ENCODE measurements around the gene PHEX. TPM values are rescaled to one million over a fixed set of nuclear protein-coding genes. Genes with fewer than 3 reads are reported as not detected.

Gene PHEX
- total RNA-seq, 1 donor from 2014 or later: 14.3 TPM

- Mint-ChIP-seq H3K27me3 (ENCODE audit: insufficient read depth) (no peaks in the 10 kb centered on the region), H3K9me3 (no peaks in the 10 kb centered on the region), H3K36me3 (ENCODE audit: low read depth) (peaks cover 14% of the 10 kb centered on the region), H3K4me3 (no peak overlapping the region), H3K4me1 (ENCODE audit: low read depth) (no peaks in the 10 kb centered on the region), H3K27ac (no peak overlapping the region)
- intact Hi-C loops (cut with micrococcal nuclease): no loop called here
- DNase-seq (ENCODE audit: low spot score): no peak
These were observed 15.3 kb downstream of the PHEX start for GRCh38 chrX:22047468-22047867.

- intact Hi-C loops (cut with micrococcal nuclease): no loop called here
- H3K36me3 Mint-ChIP-seq (ENCODE audit: low read depth): peaks cover 9% of the 10 kb centered on the region
- no peaks in the 10 kb centered on the region for H3K27me3 Mint-ChIP-seq (ENCODE audit: insufficient read depth)
These were observed 21.4 kb downstream of the PHEX start for GRCh38 chrX:22053481-22053880.

GRCh38 chrX:22056235-22056634 lies 24.1 kb downstream of the PHEX start:
- Mint-ChIP-seq H3K4me3 (no peak overlapping the region), H3K36me3 (ENCODE audit: low read depth) (peaks cover 9% of the 10 kb centered on the region), H3K9me3 (peaks cover 3% of the 10 kb centered on the region), H3K27ac (no peak overlapping the region), H3K4me1 (ENCODE audit: low read depth) (peaks cover 18% of the 10 kb centered on the region), H3K27me3 (ENCODE audit: insufficient read depth) (no peaks in the 10 kb centered on the region)
- intact Hi-C loops (cut with micrococcal nuclease): no loop called here
- DNase-seq (ENCODE audit: low spot score): no peak

More at GRCh38 chrX:22053481-22053880, 21.4 kb downstream of the PHEX start:
- Mint-ChIP-seq H3K27ac (no peak overlapping the region), H3K4me1 (ENCODE audit: low read depth) (no peaks in the 10 kb centered on the region), H3K9me3 (peaks cover 3% of the 10 kb centered on the region), H3K4me3 (no peak overlapping the region)
- DNase-seq (ENCODE audit: low spot score): no peak

GRCh38 chrX:22057667-22058066 lies 25.5 kb downstream of the PHEX start:
- intact Hi-C loops (cut with micrococcal nuclease): no loop called here
- Mint-ChIP-seq H3K4me1 (ENCODE audit: low read depth) (peaks cover 32% of the 10 kb centered on the region), H3K36me3 (ENCODE audit: low read depth) (peaks cover 9% of the 10 kb centered on the region), H3K9me3 (peaks cover 3% of the 10 kb centered on the region), H3K27me3 (ENCODE audit: insufficient read depth) (no peaks in the 10 kb centered on the region), H3K4me3 (no peak overlapping the region), H3K27ac (no peak overlapping the region)
- no peak for DNase-seq (ENCODE audit: low spot score)

- Mint-ChIP-seq H3K27me3 (ENCODE audit: insufficient read depth) (no peaks in the 10 kb centered on the region), H3K36me3 (ENCODE audit: low read depth) (peaks cover 8% of the 10 kb centered on the region), H3K27ac (peak overlapping the region; percentile 89), H3K4me3 (peak overlapping the region; percentile 33), H3K4me1 (ENCODE audit: low read depth) (peaks cover 41% of the 10 kb centered on the region), H3K9me3 (no peaks in the 10 kb centered on the region)
- no peak for DNase-seq (ENCODE audit: low spot score)
- intact Hi-C loops (cut with micrococcal nuclease): loop anchor here (1.0 to 10.0 kb wide), 7 partner anchors 27 to 1605 kb away; partner anchors contain the start of genes PHEX, PRDX4 and SMS
These were observed 27.6 kb downstream of the PHEX start for GRCh38 chrX:22059775-22060174.

- Mint-ChIP-seq H3K4me1 (ENCODE audit: low read depth) (peaks cover 41% of the 10 kb centered on the region), H3K4me3 (peak overlapping the region; percentile 44), H3K9me3 (no peaks in the 10 kb centered on the region), H3K27ac (peak overlapping the region; percentile 89), H3K36me3 (ENCODE audit: low read depth) (peaks cover 7% of the 10 kb centered on the region), H3K27me3 (ENCODE audit: insufficient read depth) (no peaks in the 10 kb centered on the region)
- intact Hi-C loops (cut with micrococcal nuclease): loop anchor here (1.0 to 10.0 kb wide), 7 partner anchors 28 to 1604 kb away; partner anchors contain the start of genes PHEX, PRDX4 and SMS
- no peak for DNase-seq (ENCODE audit: low spot score)
These were observed 28.5 kb downstream of the PHEX start for GRCh38 chrX:22060415-22061280.

GRCh38 chrX:22063284-22063683 lies 31.2 kb downstream of the PHEX start:
- peaks cover 47% of the 10 kb centered on the region for H3K4me1 Mint-ChIP-seq (ENCODE audit: low read depth)
- H3K4me3 Mint-ChIP-seq: no peak overlapping the region
- no peaks in the 10 kb centered on the region for H3K9me3 Mint-ChIP-seq
- intact Hi-C loops (cut with micrococcal nuclease): loop anchor here (1.0 to 10.0 kb wide), 5 partner anchors 25 to 1602 kb away; partner anchors contain the start of genes PRDX4 and SMS
- no peaks in the 10 kb centered on the region for H3K27me3 Mint-ChIP-seq (ENCODE audit: insufficient read depth)
- peak; percentile 0 for DNase-seq (ENCODE audit: low spot score)
- H3K27ac Mint-ChIP-seq: peak overlapping the region; percentile 59
- peaks cover 5% of the 10 kb centered on the region for H3K36me3 Mint-ChIP-seq (ENCODE audit: low read depth)

- Mint-ChIP-seq H3K36me3 (ENCODE audit: low read depth) (peaks cover 5% of the 10 kb centered on the region), H3K4me1 (ENCODE audit: low read depth) (peaks cover 6% of the 10 kb centered on the region), H3K27me3 (ENCODE audit: insufficient read depth) (no peaks in the 10 kb centered on the region), H3K9me3 (no peaks in the 10 kb centered on the region), H3K27ac (no peak overlapping the region), H3K4me3 (no peak overlapping the region)
- DNase-seq (ENCODE audit: low spot score): no peak
- intact Hi-C loops (cut with micrococcal nuclease): loop anchor here (10.0 kb wide), 2 partner anchors 1555 to 1595 kb away; partner anchors contain the start of gene PRDX4
These were observed 37.5 kb downstream of the PHEX start for GRCh38 chrX:22069586-22069985.

GRCh38 chrX:22073928-22074327 lies 41.8 kb downstream of the PHEX start:
- H3K4me3 Mint-ChIP-seq: no peak overlapping the region
- H3K27ac Mint-ChIP-seq: no peak overlapping the region
- no peaks in the 10 kb centered on the region for H3K9me3 Mint-ChIP-seq
- H3K4me1 Mint-ChIP-seq (ENCODE audit: low read depth): no peaks in the 10 kb centered on the region
- peaks cover 15% of the 10 kb centered on the region for H3K36me3 Mint-ChIP-seq (ENCODE audit: low read depth)
- no peak for DNase-seq (ENCODE audit: low spot score)
- H3K27me3 Mint-ChIP-seq (ENCODE audit: insufficient read depth): no peaks in the 10 kb centered on the region
- intact Hi-C loops (cut with micrococcal nuclease): no loop called here

GRCh38 chrX:22078117-22078516 lies 46.0 kb downstream of the PHEX start:
- no peak overlapping the region for H3K27ac Mint-ChIP-seq
- intact Hi-C loops (cut with micrococcal nuclease): loop anchor here (1.0 kb wide), 1 partner anchor 11 kb away; no protein-coding TSS in a partner anchor
- DNase-seq (ENCODE audit: low spot score): no peak
- H3K36me3 Mint-ChIP-seq (ENCODE audit: low read depth): peaks cover 18% of the 10 kb centered on the region
- H3K9me3 Mint-ChIP-seq: no peaks in the 10 kb centered on the region
- H3K4me3 Mint-ChIP-seq: no peak overlapping the region
- no peaks in the 10 kb centered on the region for H3K4me1 Mint-ChIP-seq (ENCODE audit: low read depth)
- H3K27me3 Mint-ChIP-seq (ENCODE audit: insufficient read depth): no peaks in the 10 kb centered on the region

GRCh38 chrX:22081475-22082092 lies 49.5 kb downstream of the PHEX start:
- peaks cover 6% of the 10 kb centered on the region for H3K9me3 Mint-ChIP-seq
- peaks cover 7% of the 10 kb centered on the region for H3K4me1 Mint-ChIP-seq (ENCODE audit: low read depth)
- intact Hi-C loops (cut with micrococcal nuclease): loop anchor here (2.0 kb wide), 1 partner anchor 111 kb away; no protein-coding TSS in a partner anchor
- H3K27me3 Mint-ChIP-seq (ENCODE audit: insufficient read depth): no peaks in the 10 kb centered on the region
- H3K36me3 Mint-ChIP-seq (ENCODE audit: low read depth): peaks cover 18% of the 10 kb centered on the region
- peak; percentile 2 for DNase-seq (ENCODE audit: low spot score)
- H3K4me3 Mint-ChIP-seq: no peak overlapping the region
- peak overlapping the region; percentile 42 for H3K27ac Mint-ChIP-seq

- Mint-ChIP-seq H3K4me3 (no peak overlapping the region), H3K27ac (peak overlapping the region; percentile 23), H3K36me3 (ENCODE audit: low read depth) (peaks cover 6% of the 10 kb centered on the region), H3K4me1 (ENCODE audit: low read depth) (peaks cover 18% of the 10 kb centered on the region), H3K27me3 (ENCODE audit: insufficient read depth) (no peaks in the 10 kb centered on the region), H3K9me3 (peaks cover 6% of the 10 kb centered on the region)
- intact Hi-C loops (cut with micrococcal nuclease): no loop called here
- DNase-seq (ENCODE audit: low spot score): no peak
These were observed 53.9 kb downstream of the PHEX start for GRCh38 chrX:22086003-22086402.

All from activated T-helper 1 cell treated with anti-CD3 and anti-CD28 coated beads, Interleukin-12 subunit alpha, Interleukin-12 subunit beta, Interleukin-2, Interleukin-4 antibody, amounts not matched to agents 30 ng/mL and 10 ng/mL and 1 ng/mL, durations not matched to agents 14 hours and 24 hours and 36 hours (primary cell).